ENCODE results near the gene DIPK1A. TPM values are rescaled to one million over a fixed set of nuclear protein-coding genes. Genes with fewer than 3 reads are reported as not detected.
A peak's percentile ranks its signal among the peaks of the same experiment; 100 is the strongest.

DIPK1A gene
- total RNA-seq (2021) = 4.4 to 4.8 TPM (median 4.7 TPM) in 3 replicates
- Bru-seq, nascent RNA = percentile 55 among the genes with signal in this experiment
- long read RNA-seq, experiment 1, transcript FAM69A-201 (5 exons, 2,574 nt) = major isoform, 49 of 56 reads
- long read RNA-seq, experiment 1, partial matches to known transcripts = 3 of 56 reads
- long read RNA-seq, experiment 1, other reads (novel, unspliced or antisense) = 4 of 56 reads
- long read RNA-seq, experiment 2, transcript FAM69A-201 (5 exons, 2,574 nt) = major isoform, 7 of 10 reads
- long read RNA-seq, experiment 2, partial matches to known transcripts = 1 of 10 reads
- long read RNA-seq, experiment 2, other reads (novel, unspliced or antisense) = 2 of 10 reads
- long read RNA-seq, experiment 3, transcript FAM69A-201 (5 exons, 2,574 nt) = major isoform, 23 of 26 reads
- long read RNA-seq, experiment 3, partial matches to known transcripts = 0 of 26 reads
- long read RNA-seq, experiment 3, other reads (novel, unspliced or antisense) = 3 of 26 reads

GRCh38 chr1:92961131-92961895 is at the start of gene DIPK1A:
DIPK1A (minus strand) TSS chr1:92961462; CDS start chr1:92961429, 33 bp downstream.
- Mint-ChIP-seq H3K27me3 (ENCODE audit: low read depth) (peaks cover 9% of the 10 kb centered on the region), H3K36me3 (no peaks in the 10 kb centered on the region), H3K27ac (peak within 1 kb of the TSS; percentile 76; the same call in 1 of the 2 replicates), H3K4me3 (peak within 1 kb of the TSS; percentile 87), H3K4me1 (peaks cover 13% of the 10 kb centered on the region), H3K9me3 (no peaks in the 10 kb centered on the region)
- ChIA-PET CTCF (interaction anchor here (0.6 to 4.9 kb wide), 17 partner anchors 10 to 212 kb away, joined by 3 to 43 read pairs (median 5); no protein-coding TSS in a partner anchor), POLR2A (interaction anchor here (0.7 to 1.6 kb wide), 3 partner anchors 40 to 385 kb away, joined by 3 to 9 read pairs (median 3); partner anchors contain the start of genes DR1 and MTF2)
- ATAC-seq (peak; percentile 81), DNase-seq (ENCODE audit: low spot score) (peak; percentile 88)
- TF ChIP-seq IRF2 (CRISPR knock-in tag; IDR thresholded peaks at IDR 0.05; ENCODE audit: borderline replicate concordance, low read depth) (no peak), NR3C1 (CRISPR knock-in tag; conservative IDR thresholded peaks at IDR 0.05; ENCODE audit: low read depth) (no peak), TEAD4 (CRISPR knock-in tag; IDR thresholded peaks at IDR 0.05) (no peak), ELF4 (CRISPR knock-in tag; IDR thresholded peaks at IDR 0.05; ENCODE audit: low read depth) (no peak), FOXK1 (CRISPR knock-in tag; IDR thresholded peaks at IDR 0.05) (peak; percentile 75), HMGXB4 (CRISPR knock-in tag; IDR thresholded peaks at IDR 0.05) (no peak), USF1 (CRISPR knock-in tag; IDR thresholded peaks at IDR 0.05) (no peak), RELA (CRISPR knock-in tag; IDR thresholded peaks at IDR 0.05; ENCODE audit: borderline replicate concordance) (no peak), FOXP4 (CRISPR knock-in tag; IDR thresholded peaks at IDR 0.05) (no peak; the same call in 1 of the 2 replicates), NFE2L1 (CRISPR knock-in tag; IDR thresholded peaks at IDR 0.05) (peak; percentile 65; the same call in 1 of the 2 replicates), NFATC4 (CRISPR knock-in tag; IDR thresholded peaks at IDR 0.05) (no peak), AFF4 (CRISPR knock-in tag; IDR thresholded peaks at IDR 0.05; ENCODE audit: borderline replicate concordance) (no peak), MLX (CRISPR knock-in tag; IDR thresholded peaks at IDR 0.05) (no peak), EMX1 (CRISPR knock-in tag; IDR thresholded peaks at IDR 0.05) (no peak), JUN (CRISPR knock-in tag; IDR thresholded peaks at IDR 0.05) (no peak)
- TF ChIP-seq, protein P1, sequence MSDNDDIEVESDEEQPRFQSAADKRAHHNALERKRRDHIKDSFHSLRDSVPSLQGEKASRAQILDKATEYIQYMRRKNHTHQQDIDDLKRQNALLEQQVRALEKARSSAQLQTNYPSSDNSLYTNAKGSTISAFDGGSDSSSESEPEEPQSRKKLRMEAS (CRISPR knock-in tag; IDR thresholded peaks at IDR 0.05) = peak; percentile 37; the same call in 1 of the 2 replicates
- TF ChIP-seq, protein P2, sequence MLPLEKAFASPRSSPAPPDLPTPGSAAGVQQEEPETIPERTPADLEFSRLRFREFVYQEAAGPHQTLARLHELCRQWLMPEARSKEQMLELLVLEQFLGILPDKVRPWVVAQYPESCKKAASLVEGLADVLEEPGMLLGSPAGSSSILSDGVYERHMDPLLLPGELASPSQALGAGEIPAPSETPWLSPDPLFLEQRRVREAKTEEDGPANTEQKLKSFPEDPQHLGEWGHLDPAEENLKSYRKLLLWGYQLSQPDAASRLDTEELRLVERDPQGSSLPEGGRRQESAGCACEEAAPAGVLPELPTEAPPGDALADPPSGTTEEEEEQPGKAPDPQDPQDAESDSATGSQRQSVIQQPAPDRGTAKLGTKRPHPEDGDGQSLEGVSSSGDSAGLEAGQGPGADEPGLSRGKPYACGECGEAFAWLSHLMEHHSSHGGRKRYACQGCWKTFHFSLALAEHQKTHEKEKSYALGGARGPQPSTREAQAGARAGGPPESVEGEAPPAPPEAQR (CRISPR knock-in tag; IDR thresholded peaks at IDR 0.05) = no peak
- TF ChIP-seq, protein P3, sequence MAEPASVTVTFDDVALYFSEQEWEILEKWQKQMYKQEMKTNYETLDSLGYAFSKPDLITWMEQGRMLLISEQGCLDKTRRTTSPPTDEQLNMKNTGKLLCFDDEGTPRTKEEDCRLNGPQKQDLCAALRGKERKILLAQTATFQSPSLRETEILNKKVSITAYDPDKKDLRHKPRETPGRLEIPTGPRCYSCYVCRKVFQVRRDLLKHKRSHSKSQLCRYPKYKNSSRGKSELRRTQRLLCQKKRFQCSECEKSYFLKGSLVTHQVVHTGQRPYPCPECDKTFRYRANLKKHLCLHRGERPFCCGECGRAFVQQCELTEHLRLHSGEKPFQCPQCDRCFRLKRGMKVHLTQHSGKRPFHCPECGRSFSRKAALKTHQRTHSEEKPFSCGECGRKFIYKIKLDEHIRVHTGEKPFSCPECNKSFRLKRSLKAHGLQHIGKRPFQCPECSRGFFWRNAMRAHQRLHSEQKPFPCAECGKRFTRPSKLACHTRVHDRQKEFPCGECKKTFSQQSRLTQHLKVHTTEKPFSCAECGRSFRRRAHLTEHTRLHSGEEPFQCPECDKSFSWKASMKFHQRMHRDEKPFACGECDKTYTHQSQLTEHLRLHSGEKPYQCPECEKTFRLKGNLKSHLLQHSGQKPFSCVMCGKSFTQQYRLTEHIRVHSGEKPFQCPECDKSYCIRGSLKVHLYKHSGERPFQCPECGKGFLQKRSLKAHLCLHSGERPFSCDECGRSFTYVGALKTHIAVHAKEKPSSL (CRISPR knock-in tag; conservative IDR thresholded peaks at IDR 0.05) = no peak
- TF ChIP-seq, protein P4, sequence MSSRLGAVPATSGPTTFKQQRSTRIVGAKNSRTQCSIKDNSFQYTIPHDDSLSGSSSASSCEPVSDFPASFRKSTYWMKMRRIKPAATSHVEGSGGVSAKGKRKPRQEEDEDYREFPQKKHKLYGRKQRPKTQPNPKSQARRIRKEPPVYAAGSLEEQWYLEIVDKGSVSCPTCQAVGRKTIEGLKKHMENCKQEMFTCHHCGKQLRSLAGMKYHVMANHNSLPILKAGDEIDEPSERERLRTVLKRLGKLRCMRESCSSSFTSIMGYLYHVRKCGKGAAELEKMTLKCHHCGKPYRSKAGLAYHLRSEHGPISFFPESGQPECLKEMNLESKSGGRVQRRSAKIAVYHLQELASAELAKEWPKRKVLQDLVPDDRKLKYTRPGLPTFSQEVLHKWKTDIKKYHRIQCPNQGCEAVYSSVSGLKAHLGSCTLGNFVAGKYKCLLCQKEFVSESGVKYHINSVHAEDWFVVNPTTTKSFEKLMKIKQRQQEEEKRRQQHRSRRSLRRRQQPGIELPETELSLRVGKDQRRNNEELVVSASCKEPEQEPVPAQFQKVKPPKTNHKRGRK (CRISPR knock-in tag; IDR thresholded peaks at IDR 0.05; ENCODE audit: borderline replicate concordance) = no peak
